ENCODE measurements around the gene CAPN8. TPM values are rescaled to one million over a fixed set of nuclear protein-coding genes. Genes with fewer than 3 reads are reported as not detected.

Gene CAPN8
- total RNA-seq, 1 donor: not detected

- H3K4me3 ChIP-seq (ENCODE audit: low read depth, low read length): no peak overlapping the region
- TF ChIP-seq CTCF (IDR thresholded peaks at IDR 0.05; ENCODE audit: insufficient read depth, low read length): no peak
- DNase-seq (ENCODE audit: low read depth): no peak
Measured at GRCh38 chr1:223654083-223654482, 11.4 kb downstream of the CAPN8 start.

- no peak for TF ChIP-seq CTCF (IDR thresholded peaks at IDR 0.05; ENCODE audit: insufficient read depth, low read length)
- no peak overlapping the region for H3K4me3 ChIP-seq (ENCODE audit: low read depth, low read length)
- no peak for DNase-seq (ENCODE audit: low read depth)
Measured at GRCh38 chr1:223653431-223653830, 12.1 kb downstream of the CAPN8 start.

- TF ChIP-seq CTCF (IDR thresholded peaks at IDR 0.05; ENCODE audit: insufficient read depth, low read length): no peak
- no peak overlapping the region for H3K4me3 ChIP-seq (ENCODE audit: low read depth, low read length)
- no peak for DNase-seq (ENCODE audit: low read depth)
Measured at GRCh38 chr1:223653015-223653414, 12.5 kb downstream of the CAPN8 start.

- DNase-seq (ENCODE audit: low read depth): no peak
- TF ChIP-seq CTCF (IDR thresholded peaks at IDR 0.05; ENCODE audit: insufficient read depth, low read length): no peak
- no peak overlapping the region for H3K4me3 ChIP-seq (ENCODE audit: low read depth, low read length)
Measured at GRCh38 chr1:223652436-223652941, 13.0 kb downstream of the CAPN8 start.

- TF ChIP-seq CTCF (IDR thresholded peaks at IDR 0.05; ENCODE audit: insufficient read depth, low read length): no peak
- DNase-seq (ENCODE audit: low read depth): no peak
- H3K4me3 ChIP-seq (ENCODE audit: low read depth, low read length): no peak overlapping the region
Measured at GRCh38 chr1:223651291-223651991, 14.1 kb downstream of the CAPN8 start.

- no peak for DNase-seq (ENCODE audit: low read depth)
- H3K4me3 ChIP-seq (ENCODE audit: low read depth, low read length): no peak overlapping the region
- no peak for TF ChIP-seq CTCF (IDR thresholded peaks at IDR 0.05; ENCODE audit: insufficient read depth, low read length)
Measured at GRCh38 chr1:223650465-223650864, 15.0 kb downstream of the CAPN8 start.

GRCh38 chr1:223649222-223649621 lies 16.3 kb downstream of the CAPN8 start:
- DNase-seq (ENCODE audit: low read depth): no peak
- TF ChIP-seq CTCF (IDR thresholded peaks at IDR 0.05; ENCODE audit: insufficient read depth, low read length): no peak
- no peak overlapping the region for H3K4me3 ChIP-seq (ENCODE audit: low read depth, low read length)
